AG08396 (cell line): ENCODE data around the gene ZFYVE26.
"Not testable (repeated sequence)": the region's sequence is repeated elsewhere in the genome, so short reads cannot be mapped to it uniquely, and the experiment has no call there.

ENCODE experiments used
- DNase-seq: peaks from one replicate; pipeline ENCODE4 v3.0.0; 2012; ENCODE audit warnings: low spot score, mixed read lengths

Gene ZFYVE26

GRCh38 chr14:67705211-67705610 is 111.2 kb downstream of the ZFYVE26 start:
- DNase-seq: no peak

GRCh38 chr14:67704484-67705089 is 111.8 kb downstream of the ZFYVE26 start:
- DNase-seq: peak; percentile 57

GRCh38 chr14:67703997-67704396 is 112.4 kb downstream of the ZFYVE26 start:
- no peak for DNase-seq

- not testable (repeated sequence) for DNase-seq
Observed at GRCh38 chr14:67701492-67701891, 114.9 kb downstream of the ZFYVE26 start, which contains the start of gene RDH12. Gene RDH12 (plus strand): TSS chr14:67701886. CDS start chr14:67722643, 20,757 bp downstream.

- no peak for DNase-seq
Observed at GRCh38 chr14:67698179-67698578, 118.2 kb downstream of the ZFYVE26 start.

- DNase-seq: no peak
Observed at GRCh38 chr14:67697006-67697405, 119.4 kb downstream of the ZFYVE26 start.
